ENCODE measurements around the gene INF2. TPM values are rescaled to one million over a fixed set of nuclear protein-coding genes. Genes with fewer than 3 reads are reported as not detected.

The INF2 gene
- 10 to 100 TPM in 3 of 8 experiments, 1 to 10 TPM in 5; 2.4 to 31.1 (median 7.5) TPM for total RNA-seq

- peak within 1 kb of the TSS in 1 of 2 donors; percentile 76 for H3K27ac ChIP-seq
- 0 to 10% methylated on average over 2 to 4 of the region's 76 CpGs; no CpG with 5 or more reads in 8 of the 10 experiments for WGBS, 10 experiments
- peaks cover 22 to 39% of the 10 kb centered on the region in 2 donors for H3K4me1 ChIP-seq (replicated peaks in 1 of 2)
- peak within 1 kb of the TSS; percentile 25 to 50 (median 38) for H3K4me3 ChIP-seq
- in situ Hi-C loops (cut with MboI; ENCODE audit: low pct_unique_long_range_greater_than_20kb in 2 of 9, low sequenced_read_pairs in 9 of 9, unreplicated experiment in 9 of 9): no loop called here
- ATAC-seq (replicated peaks in 6 of 8): peak; percentile 25 to 86 (median 72)
Measured at GRCh38 chr14:104689109-104689880, at the start of gene INF2. Gene INF2, plus strand, starts transcription at chr14:104689618. Its CDS starts 11,748 bp downstream, at chr14:104701366.

- in situ Hi-C loops (cut with MboI; ENCODE audit: low pct_unique_long_range_greater_than_20kb in 2 of 9, low sequenced_read_pairs in 9 of 9, unreplicated experiment in 9 of 9): loop anchor here in 4 of 9 experiments (25.0 kb wide), 2 partner anchors 503 to 553 kb away; partner anchors contain the start of genes ASPG (in 2 of the 4) and KIF26A (in 2 of the 4)
- Histone ChIP-seq H3K4me1 (replicated peaks in 1 of 2) (peaks cover 23 to 31% of the 10 kb centered on the region in 2 donors), H3K4me3 (no peak overlapping the region), H3K27ac (no peak overlapping the region)
- 0 to 60% (median 0%) methylated on average over 1 to 7 of the region's 24 CpGs; no CpG with 5 or more reads in 5 of the 10 experiments for WGBS, 10 experiments
- peak; percentile 94 to 100 (median 96) for ATAC-seq (replicated peaks in 6 of 8)
Measured at GRCh38 chr14:104639885-104640548, 49.4 kb upstream of the INF2 start.

DNA sequence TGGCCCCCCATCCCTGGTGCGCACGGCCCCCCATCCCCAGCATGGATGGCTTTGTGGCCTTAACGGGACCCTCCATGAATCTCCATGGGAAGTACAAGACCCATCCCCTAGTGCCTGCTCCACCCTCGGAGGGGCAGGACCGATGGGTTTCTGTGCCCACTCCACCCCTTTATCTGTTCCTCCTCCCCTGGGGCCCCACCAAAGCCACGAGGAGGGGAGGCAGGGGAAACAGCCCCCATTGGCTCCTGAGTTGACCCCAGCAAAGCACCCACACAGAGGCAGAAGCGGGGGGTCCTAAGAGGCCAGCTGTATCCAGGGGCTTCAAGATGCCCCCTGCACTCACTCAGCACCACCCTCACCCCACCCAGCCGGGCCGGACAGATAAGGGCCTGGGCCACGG lies 48.7 kb upstream of the INF2 start:
- in situ Hi-C loops (cut with MboI; ENCODE audit: low pct_unique_long_range_greater_than_20kb in 2 of 9, low sequenced_read_pairs in 9 of 9, unreplicated experiment in 9 of 9): loop anchor here in 4 of 9 experiments (25.0 kb wide), 2 partner anchors 503 to 553 kb away; partner anchors contain the start of genes ASPG (in 2 of the 4) and KIF26A (in 2 of the 4)
- Histone ChIP-seq H3K4me1 (replicated peaks in 1 of 2) (peaks cover 23 to 31% of the 10 kb centered on the region in 2 donors), H3K27ac (no peak overlapping the region), H3K4me3 (no peak overlapping the region)
- WGBS, 10 experiments: 80 to 100% methylated on average over 1 of the region's 10 CpGs; no CpG with 5 or more reads in 8 of the 10 experiments
- ATAC-seq (replicated peaks in 6 of 8): no peak

DNA sequence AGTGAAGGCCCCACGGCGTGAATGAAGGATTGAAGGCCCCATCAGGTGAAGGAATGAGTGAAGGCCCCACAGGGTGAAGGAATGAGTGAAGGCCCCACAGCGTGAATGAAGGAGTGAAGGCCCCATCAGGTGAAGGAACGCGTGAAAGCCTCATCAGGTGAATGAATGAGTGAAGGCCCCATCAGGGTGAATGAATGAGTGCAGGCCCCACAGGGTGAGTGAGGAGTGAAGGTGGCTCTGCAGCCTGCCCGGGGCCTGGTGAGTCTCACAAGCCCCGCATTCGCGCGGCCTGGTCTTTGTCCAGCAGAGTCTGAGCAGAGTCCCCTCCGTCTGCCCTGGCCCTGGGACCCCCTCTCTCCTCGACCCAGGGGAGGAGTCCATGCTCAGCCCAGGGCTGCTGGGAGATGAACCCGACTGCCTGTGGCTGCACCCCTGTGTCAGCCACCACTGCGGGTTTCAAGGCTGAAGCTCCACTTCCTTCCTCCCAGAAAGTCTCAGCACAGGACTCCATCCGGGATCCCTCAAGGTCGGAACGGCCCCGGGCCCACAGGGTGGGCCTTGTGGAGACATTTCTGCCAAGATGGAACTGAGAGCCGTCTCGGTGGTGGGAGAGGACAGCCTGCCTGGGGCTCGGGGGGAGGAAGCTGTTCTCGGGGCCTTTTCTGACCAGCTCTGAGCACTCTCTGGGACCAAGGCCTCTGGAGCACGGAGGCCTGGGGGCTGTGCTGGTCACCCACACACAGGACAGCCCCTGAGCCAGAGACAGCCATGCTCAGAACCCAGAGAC lies 47.5 kb upstream of the INF2 start:
- WGBS, 10 experiments: 60 to 100% (median 90%) methylated on average over 1 to 9 of the region's 23 CpGs; no CpG with 5 or more reads in 2 of the 10 experiments
- in situ Hi-C loops (cut with MboI; ENCODE audit: low pct_unique_long_range_greater_than_20kb in 2 of 9, low sequenced_read_pairs in 9 of 9, unreplicated experiment in 9 of 9): loop anchor here in 4 of 9 experiments (25.0 kb wide), 2 partner anchors 505 to 555 kb away; partner anchors contain the start of genes ASPG (in 2 of the 4) and KIF26A (in 2 of the 4)

GRCh38 chr14:104642540-104642868 lies 46.9 kb upstream of the INF2 start:
- in situ Hi-C loops (cut with MboI; ENCODE audit: low pct_unique_long_range_greater_than_20kb in 2 of 9, low sequenced_read_pairs in 9 of 9, unreplicated experiment in 9 of 9): loop anchor here in 4 of 9 experiments (25.0 kb wide), 2 partner anchors 505 to 555 kb away; partner anchors contain the start of genes ASPG (in 2 of the 4) and KIF26A (in 2 of the 4)
- Histone ChIP-seq H3K4me3 (no peak overlapping the region), H3K27ac (no peak overlapping the region), H3K4me1 (replicated peaks in 1 of 2) (peaks cover 23 to 31% of the 10 kb centered on the region in 2 donors)
- 50 to 100% (median 80%) methylated on average over 1 to 2 of the region's 9 CpGs; no CpG with 5 or more reads in 6 of the 10 experiments for WGBS, 10 experiments
- ATAC-seq (replicated peaks in 6 of 8): no peak

More for the DNA sequence above, 47.5 kb upstream of the INF2 start:
- H3K27ac ChIP-seq: no peak overlapping the region
- ATAC-seq (replicated peaks in 6 of 8): no peak
- H3K4me3 ChIP-seq: no peak overlapping the region
- peaks cover 23 to 31% of the 10 kb centered on the region in 2 donors for H3K4me1 ChIP-seq (replicated peaks in 1 of 2)

GRCh38 chr14:104643306-104643705 lies 46.1 kb upstream of the INF2 start:
- WGBS, 10 experiments: 40 to 80% (median 50%) methylated on average over 1 of the region's 8 CpGs; no CpG with 5 or more reads in 7 of the 10 experiments
- Histone ChIP-seq H3K4me1 (replicated peaks in 1 of 2) (peaks cover 21 to 25% of the 10 kb centered on the region in 2 donors), H3K4me3 (no peak overlapping the region), H3K27ac (no peak overlapping the region)
- no peak for ATAC-seq (replicated peaks in 6 of 8)
- in situ Hi-C loops (cut with MboI; ENCODE audit: low pct_unique_long_range_greater_than_20kb in 2 of 9, low sequenced_read_pairs in 9 of 9, unreplicated experiment in 9 of 9): loop anchor here in 4 of 9 experiments (25.0 kb wide), 2 partner anchors 506 to 556 kb away; partner anchors contain the start of genes ASPG (in 2 of the 4) and KIF26A (in 2 of the 4)

GRCh38 chr14:104644091-104644635 lies 45.3 kb upstream of the INF2 start:
- in situ Hi-C loops (cut with MboI; ENCODE audit: low pct_unique_long_range_greater_than_20kb in 2 of 9, low sequenced_read_pairs in 9 of 9, unreplicated experiment in 9 of 9): loop anchor here in 4 of 9 experiments (25.0 kb wide), 2 partner anchors 507 to 557 kb away; partner anchors contain the start of genes ASPG (in 2 of the 4) and KIF26A (in 2 of the 4)
- no peak for ATAC-seq (replicated peaks in 6 of 8)
- H3K27ac ChIP-seq: no peak overlapping the region
- WGBS, 10 experiments: 20 to 100% (median 63%) methylated on average over 1 to 9 of the region's 12 CpGs; no CpG with 5 or more reads in 2 of the 10 experiments
- no peak overlapping the region for H3K4me3 ChIP-seq
- H3K4me1 ChIP-seq (replicated peaks in 1 of 2): peaks cover 14 to 17% of the 10 kb centered on the region in 2 donors

GRCh38 chr14:104644656-104645378 lies 44.6 kb upstream of the INF2 start:
- peaks cover 11 to 13% of the 10 kb centered on the region in 2 donors for H3K4me1 ChIP-seq (replicated peaks in 1 of 2)
- in situ Hi-C loops (cut with MboI; ENCODE audit: low pct_unique_long_range_greater_than_20kb in 2 of 9, low sequenced_read_pairs in 9 of 9, unreplicated experiment in 9 of 9): loop anchor here in 4 of 9 experiments (25.0 kb wide), 2 partner anchors 508 to 558 kb away; partner anchors contain the start of genes ASPG (in 2 of the 4) and KIF26A (in 2 of the 4)
- H3K4me3 ChIP-seq: no peak overlapping the region
- no peak for ATAC-seq (replicated peaks in 6 of 8)
- 0 to 100% (median 58%) methylated on average over 1 to 10 of the region's 11 CpGs; no CpG with 5 or more reads in 2 of the 10 experiments for WGBS, 10 experiments
- H3K27ac ChIP-seq: no peak overlapping the region

DNA sequence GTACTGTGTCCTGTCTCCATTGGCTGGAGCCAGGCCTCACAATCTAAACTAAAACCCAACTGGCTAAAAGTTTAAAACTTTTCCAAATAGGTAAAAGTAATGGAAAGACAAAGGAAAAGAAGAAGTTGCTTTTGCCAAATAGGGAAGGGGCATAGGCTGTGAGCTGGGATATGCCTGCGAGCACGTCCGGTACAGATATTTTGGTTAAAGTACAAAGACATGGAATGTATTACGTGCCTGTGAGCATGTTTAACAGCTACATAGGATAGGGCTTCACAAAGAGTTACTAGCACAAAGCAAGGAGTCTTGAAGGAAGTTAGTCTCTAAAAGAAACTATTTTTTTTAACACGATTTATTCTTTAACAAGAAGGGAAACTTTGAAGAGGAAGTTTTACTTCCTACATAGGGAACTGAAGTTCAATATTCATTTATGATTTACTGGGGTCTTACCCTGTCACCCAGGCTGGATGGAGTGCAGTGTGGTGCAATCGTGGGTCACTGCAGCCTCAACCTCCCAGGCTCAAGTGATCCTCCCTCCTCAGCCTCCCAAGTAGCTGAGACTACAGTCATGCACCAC lies 41.9 kb upstream of the INF2 start:
- Histone ChIP-seq H3K4me1 (replicated peaks in 1 of 2) (peaks cover 9 to 12% of the 10 kb centered on the region in 2 donors), H3K4me3 (no peak overlapping the region), H3K27ac (no peak overlapping the region)
- ATAC-seq (replicated peaks in 6 of 8): no peak
- in situ Hi-C loops (cut with MboI; ENCODE audit: low pct_unique_long_range_greater_than_20kb in 2 of 9, low sequenced_read_pairs in 9 of 9, unreplicated experiment in 9 of 9): loop anchor here in 4 of 9 experiments (25.0 kb wide), 2 partner anchors 510 to 560 kb away; partner anchors contain the start of genes ASPG (in 2 of the 4) and KIF26A (in 2 of the 4)
- WGBS, 10 experiments: 10 to 97% (median 79%) methylated on average over 1 to 6 of the region's 6 CpGs; no CpG with 5 or more reads in 1 of the 10 experiments

DNA sequence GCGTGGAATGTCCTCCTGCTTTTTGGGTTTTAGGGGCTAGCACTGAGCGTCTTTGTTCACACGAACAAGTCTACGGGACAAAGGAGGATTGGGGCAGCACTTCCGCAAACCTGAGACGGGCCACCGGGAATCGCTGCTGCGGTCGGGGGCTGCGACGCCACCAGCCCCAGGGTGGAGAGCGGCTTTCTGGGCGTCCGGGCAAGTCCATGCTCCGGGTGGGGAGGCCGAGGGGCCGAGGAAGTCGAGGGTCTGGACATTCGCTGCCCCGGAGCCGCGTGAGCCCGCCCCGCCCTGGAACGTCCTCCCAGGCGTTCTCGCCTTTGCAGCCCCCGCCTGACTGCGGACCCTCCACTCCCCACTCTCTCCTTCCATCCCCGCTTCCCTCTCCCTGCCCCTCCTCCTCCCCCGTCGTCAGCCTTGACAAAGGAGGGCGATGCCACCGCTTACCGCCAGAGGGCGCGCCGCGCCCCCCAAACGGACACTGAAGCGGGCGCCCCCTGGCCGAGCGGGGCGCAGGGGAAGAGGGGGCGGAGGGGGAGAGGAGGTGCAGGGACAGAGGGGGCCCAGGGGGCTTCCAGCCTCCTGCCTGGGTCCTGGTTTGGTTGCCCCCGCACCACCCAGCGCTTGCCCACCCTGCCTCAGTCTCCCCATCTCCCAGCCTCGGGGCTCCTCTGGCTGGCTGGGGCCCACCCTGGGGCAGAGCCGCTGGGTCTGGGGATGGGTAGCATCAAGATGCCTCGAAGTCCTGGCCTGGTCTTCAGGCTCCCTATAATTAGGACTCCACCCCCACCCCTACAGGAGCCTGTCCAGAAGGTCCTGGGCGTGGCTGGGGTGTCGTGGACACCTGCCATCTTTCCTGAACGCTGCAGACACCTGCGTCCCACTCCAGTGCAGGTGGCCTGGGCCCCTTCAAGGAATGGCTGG lies 39.1 kb upstream of the INF2 start:
- Histone ChIP-seq H3K4me3 (peak overlapping the region; percentile 32 to 46 (median 36)), H3K4me1 (replicated peaks in 1 of 2) (peaks cover 0 to 5% of the 10 kb centered on the region in 2 donors), H3K27ac (no peak overlapping the region)
- in situ Hi-C loops (cut with MboI; ENCODE audit: low pct_unique_long_range_greater_than_20kb in 2 of 9, low sequenced_read_pairs in 9 of 9, unreplicated experiment in 9 of 9): no loop called here
- WGBS, 10 experiments: 0 to 20% (median 0%) methylated on average over 1 to 6 of the region's 56 CpGs; no CpG with 5 or more reads in 3 of the 10 experiments
- peak; percentile 87 to 98 (median 94) for ATAC-seq (replicated peaks in 6 of 8)
